Activated CD4-positive, alpha-beta T cell treated with anti-CD3 and anti-CD28 coated beads, Interleukin-2, amount 10 ng/mL, durations not matched to agents 24 days and 14 days (primary cell): ENCODE measurements around the gene PLCD3. TPM values are rescaled to one million over a fixed set of nuclear protein-coding genes. Genes with fewer than 3 reads are reported as not detected.

ENCODE experiments used
- DNase-seq: peaks from one replicate; pipeline ENCODE4 v3.0.0; 2022
- H3K27ac Mint-ChIP-seq: one replicate; pipeline ENCODE4 v1.8.0; 2022; ENCODE audit warnings: mild to moderate bottlenecking, mixed read lengths
- H3K27me3 Mint-ChIP-seq: one replicate; pipeline ENCODE4 v1.8.0; 2022; ENCODE audit warnings: mixed read lengths
- H3K36me3 Mint-ChIP-seq: one replicate; pipeline ENCODE4 v1.8.0; 2022; ENCODE audit warnings: low read depth, mild to moderate bottlenecking, mixed read lengths
- H3K4me1 Mint-ChIP-seq: one replicate; pipeline ENCODE4 v1.8.0; 2021; ENCODE audit warnings: mixed read lengths
- H3K4me3 Mint-ChIP-seq: one replicate; pipeline ENCODE4 v1.8.0; 2022; ENCODE audit warnings: mild to moderate bottlenecking, moderate library complexity, mixed read lengths
- H3K9me3 Mint-ChIP-seq: one replicate; pipeline ENCODE4 v1.8.0; 2021; ENCODE audit warnings: mixed read lengths
- intact Hi-C: fragments of 100-400 bp; cut with micrococcal nuclease; formaldehyde crosslinking; loops from one replicate; pipeline ENCODE4 v1.15.1; 2023
- total RNA-seq: library from RNA; stranded (reverse); gene quantifications from 2 replicates; pipeline ENCODE4 v1.2.3, GENCODE V29; 2022

The PLCD3 gene
- total RNA-seq, 1 donor from 2014 or later = 4.9 TPM

GRCh38 chr17:45146166-45146565 is 13.9 kb upstream of the PLCD3 start:
- peaks cover 3% of the 10 kb centered on the region for H3K27me3 Mint-ChIP-seq
- H3K27ac Mint-ChIP-seq = peak overlapping the region; percentile 99
- peaks cover 26% of the 10 kb centered on the region for H3K36me3 Mint-ChIP-seq
- DNase-seq = no peak
- H3K4me3 Mint-ChIP-seq = peak overlapping the region; percentile 98
- peaks cover 38% of the 10 kb centered on the region for H3K4me1 Mint-ChIP-seq
- no peaks in the 10 kb centered on the region for H3K9me3 Mint-ChIP-seq
- intact Hi-C loops = loop anchor here (5.0 kb wide), 1 partner anchor 84 kb away; the partner anchor contains the start of gene NMT1

- peaks cover 33% of the 10 kb centered on the region for H3K4me1 Mint-ChIP-seq
- no peaks in the 10 kb centered on the region for H3K9me3 Mint-ChIP-seq
- peaks cover 3% of the 10 kb centered on the region for H3K27me3 Mint-ChIP-seq
- no peak for DNase-seq
- intact Hi-C loops = loop anchor here (5.0 kb wide), 1 partner anchor 83 kb away; the partner anchor contains the start of gene NMT1
- peaks cover 20% of the 10 kb centered on the region for H3K36me3 Mint-ChIP-seq
- peak overlapping the region; percentile 54 for H3K4me3 Mint-ChIP-seq
- no peak overlapping the region for H3K27ac Mint-ChIP-seq
Observed at GRCh38 chr17:45145035-45145389, 12.7 kb upstream of the PLCD3 start.

DNA sequence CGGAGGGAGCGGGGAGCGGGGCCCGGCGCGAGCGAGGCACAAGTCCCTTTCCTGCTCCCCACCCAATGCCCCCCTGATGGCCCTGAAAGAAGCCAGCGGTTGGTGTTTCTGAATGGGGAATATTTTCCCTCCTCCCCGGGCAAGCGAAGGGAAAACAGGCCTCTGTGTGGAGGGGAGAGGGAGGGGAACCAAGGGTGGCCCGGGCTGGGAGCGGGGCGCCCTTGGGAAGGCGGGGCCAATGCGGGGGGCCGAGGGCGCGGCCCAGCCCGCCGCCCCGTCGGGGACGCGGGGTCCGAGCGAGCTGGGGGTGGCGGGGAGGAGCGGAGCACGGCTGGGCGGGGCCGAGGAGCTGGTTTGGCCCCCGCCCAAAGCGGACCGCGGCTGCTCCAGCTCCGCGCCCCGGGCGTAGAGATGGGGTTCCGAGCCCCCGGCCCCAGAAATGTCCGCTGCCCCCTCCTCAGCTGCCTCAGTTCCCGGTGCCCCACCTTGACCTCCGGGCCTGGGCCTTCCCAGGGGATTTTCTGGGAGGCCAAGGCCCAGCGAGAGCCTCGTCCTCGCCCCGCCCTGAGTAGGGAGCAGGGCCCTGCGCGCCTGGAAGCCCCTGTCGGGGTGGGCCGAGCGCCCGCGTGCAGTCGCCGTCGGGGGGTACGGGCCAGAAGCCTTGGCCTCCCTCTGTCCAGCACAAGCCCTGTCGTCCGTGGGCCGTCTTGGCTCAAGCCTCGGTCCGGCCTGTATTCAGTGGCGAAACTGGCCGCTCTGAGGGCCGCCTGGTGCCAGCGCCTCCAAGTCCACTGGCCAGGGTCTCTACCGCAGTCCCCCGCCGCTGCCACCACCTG is 12.1 kb upstream of the PLCD3 start:
- Mint-ChIP-seq H3K36me3 (peaks cover 15% of the 10 kb centered on the region), H3K4me3 (peak overlapping the region; percentile 57)
- peak; percentile 77 for DNase-seq

GRCh38 chr17:45143767-45144198 is 11.5 kb upstream of the PLCD3 start:
- peaks cover 3% of the 10 kb centered on the region for H3K27me3 Mint-ChIP-seq
- DNase-seq = peak; percentile 72
- intact Hi-C loops = no loop called here
- no peak overlapping the region for H3K27ac Mint-ChIP-seq
- peaks cover 12% of the 10 kb centered on the region for H3K36me3 Mint-ChIP-seq
- no peaks in the 10 kb centered on the region for H3K9me3 Mint-ChIP-seq
- H3K4me3 Mint-ChIP-seq = peak overlapping the region; percentile 57
- H3K4me1 Mint-ChIP-seq = peaks cover 26% of the 10 kb centered on the region

More for the DNA sequence above, 12.1 kb upstream of the PLCD3 start:
- Mint-ChIP-seq H3K9me3 (no peaks in the 10 kb centered on the region), H3K27me3 (peaks cover 3% of the 10 kb centered on the region), H3K27ac (no peak overlapping the region), H3K4me1 (peaks cover 27% of the 10 kb centered on the region)
- intact Hi-C loops = loop anchor here (5.0 kb wide), 1 partner anchor 82 kb away; the partner anchor contains the start of gene NMT1

GRCh38 chr17:45143094-45143670 is 10.9 kb upstream of the PLCD3 start:
- Mint-ChIP-seq H3K4me3 (peak overlapping the region; percentile 57), H3K27ac (no peak overlapping the region), H3K27me3 (peaks cover under 1% of the 10 kb centered on the region), H3K9me3 (no peaks in the 10 kb centered on the region), H3K4me1 (peaks cover 22% of the 10 kb centered on the region), H3K36me3 (peaks cover 9% of the 10 kb centered on the region)
- DNase-seq = no peak
- intact Hi-C loops = no loop called here

DNA sequence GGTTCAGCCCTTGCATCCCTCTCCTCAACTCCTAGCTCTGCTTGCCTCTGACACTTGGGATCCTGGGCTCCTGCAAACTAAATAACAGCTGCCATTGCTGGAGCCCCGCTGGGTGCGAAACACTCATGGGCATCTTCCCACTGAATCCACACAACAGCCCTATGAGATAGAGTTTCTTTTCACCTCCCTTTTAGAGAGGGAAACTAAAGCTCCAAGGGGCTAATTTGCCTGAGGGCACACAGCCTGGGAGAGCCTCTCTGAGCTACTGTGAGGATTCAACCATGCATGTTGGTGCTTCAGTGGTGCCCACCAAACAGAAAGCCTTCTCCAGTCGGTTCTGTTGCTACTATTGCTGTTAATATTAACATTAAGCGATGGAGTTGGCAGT is 7.2 kb upstream of the PLCD3 start:
- peaks cover 8% of the 10 kb centered on the region for H3K36me3 Mint-ChIP-seq
- no peaks in the 10 kb centered on the region for H3K9me3 Mint-ChIP-seq
- H3K27me3 Mint-ChIP-seq = no peaks in the 10 kb centered on the region
- H3K27ac Mint-ChIP-seq = no peak overlapping the region
- intact Hi-C loops = no loop called here
- H3K4me3 Mint-ChIP-seq = no peak overlapping the region
- H3K4me1 Mint-ChIP-seq = peaks cover 11% of the 10 kb centered on the region
- DNase-seq = no peak

DNA sequence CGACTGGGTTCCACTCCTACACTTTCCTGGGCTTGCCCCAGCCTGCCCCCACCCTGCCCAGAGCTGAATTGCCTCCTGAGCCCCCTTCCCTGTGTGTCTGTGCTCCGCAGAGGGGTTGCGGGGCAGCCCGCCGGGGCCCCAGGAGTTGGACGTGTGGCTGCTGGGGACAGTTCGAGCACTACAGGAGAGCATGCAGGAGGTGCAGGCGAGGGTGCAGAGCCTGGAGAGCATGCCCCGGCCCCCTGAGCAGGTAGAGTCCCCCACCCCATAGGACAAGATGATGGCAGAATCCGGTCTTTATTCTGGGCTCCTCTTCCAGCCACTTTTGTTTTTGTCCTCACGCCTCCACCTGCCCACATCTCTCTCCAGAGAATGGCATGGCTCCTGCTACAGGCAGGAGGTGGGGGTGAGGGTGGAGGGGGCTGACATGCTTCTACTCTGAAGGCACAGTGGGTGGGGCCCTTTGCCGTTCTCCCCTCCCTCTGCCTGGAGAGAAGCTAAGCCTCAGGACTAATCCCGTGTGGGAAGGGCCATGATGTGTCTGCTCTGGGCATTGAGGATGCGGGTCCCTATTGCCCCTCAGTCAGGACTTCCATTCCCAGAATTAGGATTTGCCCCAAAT is 6.7 kb upstream of the PLCD3 start:
- Mint-ChIP-seq H3K4me1 (peaks cover 11% of the 10 kb centered on the region), H3K27ac (no peak overlapping the region), H3K4me3 (no peak overlapping the region), H3K36me3 (peaks cover 8% of the 10 kb centered on the region), H3K27me3 (no peaks in the 10 kb centered on the region), H3K9me3 (no peaks in the 10 kb centered on the region)
- DNase-seq = no peak
- intact Hi-C loops = no loop called here

DNA sequence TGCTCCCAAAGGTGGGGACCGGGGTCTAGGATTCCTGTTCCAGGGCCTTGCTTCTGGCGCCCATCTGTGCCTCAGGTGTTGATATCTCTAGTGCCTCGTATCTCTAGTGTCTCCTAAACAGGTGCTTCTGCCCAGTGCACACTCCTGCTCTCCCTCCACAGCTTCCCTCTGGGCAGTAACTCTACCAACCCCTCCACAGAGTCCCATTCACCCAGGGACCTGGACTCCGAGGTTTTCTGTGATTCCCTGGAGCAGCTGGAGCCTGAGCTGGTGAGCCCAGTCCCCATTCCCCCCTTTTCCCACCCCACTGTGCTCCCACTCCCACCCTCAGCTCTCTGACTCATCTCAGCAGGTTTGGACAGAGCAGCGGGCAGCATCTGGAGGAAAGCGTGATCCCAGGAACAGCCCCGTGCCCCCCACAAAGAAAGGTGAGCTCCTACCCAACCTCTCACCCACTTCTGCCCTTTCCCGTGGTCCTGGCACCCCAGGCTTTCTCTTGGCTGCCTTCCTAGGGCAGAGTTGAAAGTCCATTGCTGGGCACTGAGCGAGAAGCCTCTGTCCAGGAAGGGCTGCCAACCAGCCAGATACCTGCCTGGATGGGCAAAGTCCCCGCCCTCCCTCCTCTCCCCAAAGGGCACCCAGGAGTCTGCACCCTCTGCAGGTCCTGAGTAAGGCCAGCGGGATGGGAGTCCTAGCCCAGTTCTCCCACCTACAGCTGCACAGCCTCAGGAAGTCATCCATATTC is 5.4 kb upstream of the PLCD3 start:
- Mint-ChIP-seq H3K4me1 (peaks cover 11% of the 10 kb centered on the region), H3K36me3 (peaks cover 8% of the 10 kb centered on the region), H3K27me3 (no peaks in the 10 kb centered on the region), H3K27ac (no peak overlapping the region), H3K9me3 (no peaks in the 10 kb centered on the region), H3K4me3 (no peak overlapping the region)
- no peak for DNase-seq
- intact Hi-C loops = no loop called here

DNA sequence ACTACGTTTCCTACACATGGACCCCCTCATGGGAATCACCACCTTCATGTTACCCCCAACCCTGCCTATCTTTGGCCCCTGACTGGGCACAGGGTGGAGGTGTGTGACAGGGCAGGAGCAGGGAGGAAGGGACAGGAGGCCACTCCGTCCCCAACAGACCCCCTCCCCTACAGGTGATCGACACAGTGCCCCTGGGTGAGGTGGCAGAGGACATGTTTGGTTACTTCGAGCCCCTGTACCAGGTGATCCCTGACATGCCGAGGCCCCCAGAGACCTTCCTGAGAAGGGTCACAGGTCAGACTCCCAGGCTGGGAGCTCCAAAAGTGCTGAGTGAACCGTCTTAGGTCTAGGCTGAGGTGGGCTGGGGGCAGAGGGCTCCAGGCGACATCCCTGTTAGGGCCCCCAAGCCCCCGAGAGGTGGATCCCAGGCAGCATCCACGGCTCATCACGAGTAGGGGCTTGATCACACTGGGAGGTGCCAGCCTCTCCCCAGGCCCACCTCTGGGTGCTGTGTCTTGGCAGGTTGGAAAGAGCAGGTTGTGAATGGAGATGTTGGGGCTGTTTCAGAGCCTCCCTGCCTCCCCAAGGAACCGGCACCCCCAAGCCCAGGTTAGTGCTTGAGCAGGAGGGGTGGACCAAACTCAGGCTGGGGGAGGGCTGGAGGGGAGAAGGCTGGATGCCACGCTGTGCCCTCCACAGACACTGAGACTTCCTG is 4.7 kb upstream of the PLCD3 start:
- intact Hi-C loops = no loop called here
- DNase-seq = no peak
- Mint-ChIP-seq H3K9me3 (no peaks in the 10 kb centered on the region), H3K36me3 (peaks cover 8% of the 10 kb centered on the region), H3K27me3 (no peaks in the 10 kb centered on the region), H3K4me1 (peaks cover 11% of the 10 kb centered on the region), H3K27ac (no peak overlapping the region), H3K4me3 (peak overlapping the region; percentile 88)

DNA sequence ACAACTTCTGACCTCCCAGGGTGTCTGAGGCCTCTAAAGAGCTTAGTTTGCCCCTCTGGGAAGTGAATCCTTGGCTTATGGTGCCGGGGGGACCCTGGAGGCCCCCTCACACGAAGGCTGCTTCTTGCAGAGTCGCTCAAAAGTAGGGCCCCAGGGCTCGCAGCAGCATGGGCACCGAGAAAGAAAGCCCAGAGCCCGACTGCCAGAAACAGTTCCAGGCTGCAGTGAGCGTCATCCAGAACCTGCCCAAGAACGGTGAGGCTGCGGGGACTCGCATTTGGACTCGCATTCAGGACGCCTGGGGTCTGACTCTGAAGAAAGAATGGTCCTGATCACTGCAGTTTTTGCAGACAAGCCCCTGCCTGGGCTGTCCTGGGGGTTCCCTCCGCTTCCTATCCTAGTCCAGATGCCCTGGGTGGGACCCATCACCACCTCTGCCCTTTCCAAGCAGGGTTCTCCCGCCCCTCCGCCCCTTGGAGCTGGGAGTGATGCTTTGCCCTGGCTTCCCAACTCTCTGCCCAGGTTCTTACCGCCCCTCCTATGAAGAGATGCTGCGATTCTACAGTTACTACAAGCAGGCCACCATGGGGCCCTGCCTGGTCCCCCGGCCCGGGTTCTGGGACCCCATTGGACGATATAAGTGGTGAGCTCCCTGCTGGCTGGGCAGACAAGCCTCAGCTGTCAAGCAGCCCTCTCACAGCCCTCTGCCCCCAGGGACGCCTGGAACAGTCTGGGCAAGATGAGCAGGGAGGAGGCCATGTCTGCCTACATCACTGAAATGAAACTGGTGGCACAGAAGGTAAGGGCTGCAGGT is 3.9 kb upstream of the PLCD3 start:
- H3K36me3 Mint-ChIP-seq = peaks cover 8% of the 10 kb centered on the region
- H3K27ac Mint-ChIP-seq = peak overlapping the region; percentile 81
- DNase-seq = no peak
- H3K9me3 Mint-ChIP-seq = no peaks in the 10 kb centered on the region
- H3K4me3 Mint-ChIP-seq = peak overlapping the region; percentile 88
- H3K4me1 Mint-ChIP-seq = peaks cover 9% of the 10 kb centered on the region
- intact Hi-C loops = loop anchor here (1.0 to 2.0 kb wide), 5 partner anchors 12 to 75 kb away; partner anchors contain the start of genes HEXIM1, HEXIM2 and NMT1
- peaks cover 3% of the 10 kb centered on the region for H3K27me3 Mint-ChIP-seq

- DNase-seq = peak; percentile 99
- Mint-ChIP-seq H3K4me3 (peak within 1 kb of the TSS; percentile 88), H3K27me3 (peaks cover 11% of the 10 kb centered on the region), H3K36me3 (peaks cover 6% of the 10 kb centered on the region), H3K4me1 (peaks cover 8% of the 10 kb centered on the region), H3K9me3 (no peaks in the 10 kb centered on the region), H3K27ac (peak within 1 kb of the TSS; percentile 81)
- intact Hi-C loops = loop anchor here (1.0 to 2.0 kb wide), 5 partner anchors 13 to 75 kb away; partner anchors contain the start of genes HEXIM1, HEXIM2 and NMT1
Observed at GRCh38 chr17:45135192-45135977, 3.1 kb upstream of the PLCD3 start, which contains the start of gene ACBD4. TSS of gene ACBD4 (plus strand) at chr17:45135687. CDS start at chr17:45136145, 458 bp downstream.
